Hepatocyte (in vitro differentiated cells): ENCODE results near the gene ELK1.

Source experiments
- CTCF ChIP-seq: fragments of 200-600 bp; sonication (generic); IDR thresholded peaks from 2 replicates; pipeline ENCODE4 v1.5.1; 2016; ENCODE audit warnings: antibody characterized with exemption, mild to moderate bottlenecking; ENCODE audit not compliant: poor library complexity
- EZH2 ChIP-seq: fragments of 200-600 bp; sonication (generic); IDR thresholded peaks from 2 replicates; pipeline ENCODE4 v1.6.1; 2016; ENCODE audit warnings: antibody characterized with exemption, mild to moderate bottlenecking, borderline replicate concordance
- EZH2phosphoT487 ChIP-seq: fragments of 200-600 bp; sonication (generic); IDR thresholded peaks from one replicate; pipeline ENCODE4 v1.6.1; 2018; ENCODE audit warnings: antibody characterized with exemption, mild to moderate bottlenecking, low read depth, moderate library complexity; ENCODE audit not compliant: unreplicated experiment, severe bottlenecking

GRCh38 chrX:47587091-47587891, 63.1 kb downstream of the ELK1 start:
- TF ChIP-seq CTCF (no peak), EZH2 (no peak), EZH2phosphoT487 (no peak)
